PC-9 (cell line): ENCODE results near the gene ASB15. TPM values are rescaled to one million over a fixed set of nuclear protein-coding genes. Genes with fewer than 3 reads are reported as not detected.

Source experiments
- BruUV-seq: library from RNA; stranded (reverse); fragments of 400-500 nt; replicated peaks from 2 replicates; lab custom pipeline; 2021; lab: Mats Ljungman, UMichigan
- CTCF ChIA-PET: fragments of 300-600 bp; sonication (Branson Sonifier 250); formaldehyde crosslinking; loops from one replicate; lab custom pipeline; 2022; ENCODE audit warnings: antibody characterized with exemption; lab: Charles Lee
- POLR2A ChIA-PET: fragments of 300-600 bp; sonication (Branson Sonifier 250); formaldehyde crosslinking; loops from one replicate; lab custom pipeline; 2022; ENCODE audit warnings: antibody characterized with exemption; ENCODE audit not compliant: unreplicated experiment; lab: Charles Lee
- DNase-seq, 2 experiments: peaks; one replicate each; pipeline versions ENCODE4 v3.0.0 to v3.0.0-alpha.2; 2015 to 2022; ENCODE audit warnings: mixed read lengths in 1 of 2
- H2AFZ ChIP-seq: fragments of 200-600 bp; sonication (generic); 2 replicates; pipeline ENCODE4 v1.8.1; 2017; ENCODE audit warnings: antibody characterized with exemption
- H3F3A ChIP-seq: fragments of 200-600 bp; sonication (generic); 2 replicates; pipeline ENCODE4 v1.8.1; 2017; ENCODE audit warnings: antibody characterized with exemption, mild to moderate bottlenecking, low read depth; ENCODE audit not compliant: insufficient read depth
- H3K27ac ChIP-seq: fragments of 200-600 bp; sonication (generic); 2 replicates; pipeline ENCODE4 v1.6.1; 2016; ENCODE audit warnings: mixed run types
- H3K27me3 ChIP-seq: fragments of 200-600 bp; sonication (generic); 2 replicates; pipeline ENCODE4 v1.6.1; 2016; ENCODE audit warnings: low read depth, mixed run types; ENCODE audit not compliant: insufficient read depth
- H3K36me3 ChIP-seq: fragments of 200-600 bp; sonication (generic); 2 replicates; pipeline ENCODE4 v1.6.1; 2016; ENCODE audit warnings: low read depth, mixed run types
- H3K4me1 ChIP-seq: fragments of 200-600 bp; sonication (generic); replicated peaks from 2 replicates; pipeline ENCODE4 v1.6.1; 2016; ENCODE audit warnings: mixed run types; ENCODE audit not compliant: insufficient read depth
- H3K4me2 ChIP-seq: fragments of 200-600 bp; sonication (generic); 2 replicates; pipeline ENCODE4 v1.6.1; 2017; ENCODE audit warnings: mixed run types
- H3K4me3 ChIP-seq: fragments of 200-600 bp; sonication (generic); 2 replicates; pipeline ENCODE4 v1.6.1; 2016; ENCODE audit warnings: mixed run types
- H3K79me2 ChIP-seq: fragments of 200-600 bp; sonication (generic); 2 replicates; pipeline ENCODE4 v1.6.1; 2017; ENCODE audit warnings: low read depth, mixed run types
- H3K9me2 ChIP-seq: fragments of 200-600 bp; sonication (generic); 2 replicates; pipeline ENCODE4 v1.8.1; 2017; ENCODE audit warnings: mild to moderate bottlenecking; ENCODE audit not compliant: insufficient read depth
- H3K9me3 ChIP-seq: fragments of 200-600 bp; sonication (generic); 2 replicates; pipeline ENCODE4 v1.8.1; 2016; ENCODE audit warnings: low read depth; ENCODE audit not compliant: insufficient read depth
- H4K20me1 ChIP-seq: fragments of 200-600 bp; sonication (generic); 2 replicates; pipeline ENCODE4 v1.8.1; 2017; ENCODE audit not compliant: insufficient read depth
- EZH2 ChIP-seq: fragments of 200-600 bp; sonication (generic); IDR thresholded peaks from 2 replicates; pipeline ENCODE4 v1.8.0; 2017; ENCODE audit warnings: antibody characterized with exemption, low read depth
- intact Hi-C: fragments of 100-400 bp; cut with micrococcal nuclease; formaldehyde crosslinking; loops from one replicate; pipeline ENCODE4 v1.10.0; 2022; ENCODE audit not compliant: unreplicated experiment
- total RNA-seq: library from RNA; stranded (reverse); gene quantifications from 2 replicates; pipeline ENCODE4 v1.2.3, GENCODE V29; 2021
- TF ChIP-seq, protein P1 (sequence below): fragments of 200-600 bp; sonication (generic); conservative IDR thresholded peaks from 2 replicates; pipeline ENCODE4 v1.6.1; 2017; ENCODE audit warnings: mixed run types, antibody characterized with exemption, mild to moderate bottlenecking, moderate library complexity

ASB15 gene
- total RNA-seq, 1 experiment from 2014 or later, result not detected

DNA sequence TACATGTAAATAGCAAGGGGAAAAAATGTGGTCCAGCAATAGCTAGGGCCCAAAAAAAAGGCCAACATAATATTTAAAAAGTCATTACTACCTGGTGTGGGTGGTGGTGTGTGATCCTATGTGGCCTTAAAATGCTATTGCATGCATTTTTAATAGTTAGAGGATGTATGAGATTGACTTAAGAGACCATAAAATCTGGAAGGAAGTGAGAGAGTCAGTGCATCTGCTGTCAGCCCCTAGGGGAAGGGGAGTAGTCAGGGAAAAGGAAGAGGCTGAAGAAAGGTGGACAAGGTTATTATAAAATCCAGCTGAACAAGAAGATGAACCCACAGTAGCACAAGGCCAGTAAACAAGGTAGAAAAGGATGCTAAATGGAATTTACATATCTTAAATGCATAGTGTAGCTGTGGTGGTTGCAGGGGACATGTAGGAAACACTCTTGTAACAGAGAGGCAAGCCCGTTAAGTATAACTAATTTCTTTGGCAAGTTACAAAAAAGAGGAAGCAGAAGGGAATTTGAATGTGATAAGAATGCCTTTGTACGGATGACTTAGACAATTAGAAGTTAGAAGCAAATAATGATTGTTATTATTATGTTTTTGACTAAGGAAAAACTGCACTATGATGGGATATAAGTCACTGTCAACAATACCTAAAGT, 32.1 kb upstream of the ASB15 start:
- CTCF ChIA-PET, result no interaction called here
- intact Hi-C loops, result loop anchor here (10.0 kb wide), 1 partner anchor 225 kb away; no protein-coding TSS in a partner anchor
- no peak overlapping the region for H2AFZ ChIP-seq
- H3K9me2 ChIP-seq, result no peaks in the 10 kb centered on the region
- H3F3A ChIP-seq, result no peaks in the 10 kb centered on the region
- H3K4me1 ChIP-seq, result no peaks in the 10 kb centered on the region; the same call in 1 of the 2 replicates
- no peak overlapping the region for H3K27ac ChIP-seq
- no peaks in the 10 kb centered on the region for H3K36me3 ChIP-seq
- TF ChIP-seq EZH2, result no peak
- TF ChIP-seq, protein P1, sequence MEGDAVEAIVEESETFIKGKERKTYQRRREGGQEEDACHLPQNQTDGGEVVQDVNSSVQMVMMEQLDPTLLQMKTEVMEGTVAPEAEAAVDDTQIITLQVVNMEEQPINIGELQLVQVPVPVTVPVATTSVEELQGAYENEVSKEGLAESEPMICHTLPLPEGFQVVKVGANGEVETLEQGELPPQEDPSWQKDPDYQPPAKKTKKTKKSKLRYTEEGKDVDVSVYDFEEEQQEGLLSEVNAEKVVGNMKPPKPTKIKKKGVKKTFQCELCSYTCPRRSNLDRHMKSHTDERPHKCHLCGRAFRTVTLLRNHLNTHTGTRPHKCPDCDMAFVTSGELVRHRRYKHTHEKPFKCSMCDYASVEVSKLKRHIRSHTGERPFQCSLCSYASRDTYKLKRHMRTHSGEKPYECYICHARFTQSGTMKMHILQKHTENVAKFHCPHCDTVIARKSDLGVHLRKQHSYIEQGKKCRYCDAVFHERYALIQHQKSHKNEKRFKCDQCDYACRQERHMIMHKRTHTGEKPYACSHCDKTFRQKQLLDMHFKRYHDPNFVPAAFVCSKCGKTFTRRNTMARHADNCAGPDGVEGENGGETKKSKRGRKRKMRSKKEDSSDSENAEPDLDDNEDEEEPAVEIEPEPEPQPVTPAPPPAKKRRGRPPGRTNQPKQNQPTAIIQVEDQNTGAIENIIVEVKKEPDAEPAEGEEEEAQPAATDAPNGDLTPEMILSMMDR, result no peak
- H3K4me2 ChIP-seq, result no peak overlapping the region
- no peaks in the 10 kb centered on the region for H4K20me1 ChIP-seq
- BruUV-seq, result no TSS peak
- no peak for DNase-seq
- POLR2A ChIA-PET, result no interaction called here
- H3K9me3 ChIP-seq, result no peaks in the 10 kb centered on the region
- H3K4me3 ChIP-seq, result no peak overlapping the region
- H3K79me2 ChIP-seq, result no peaks in the 10 kb centered on the region
- H3K27me3 ChIP-seq, result no peaks in the 10 kb centered on the region

DNA sequence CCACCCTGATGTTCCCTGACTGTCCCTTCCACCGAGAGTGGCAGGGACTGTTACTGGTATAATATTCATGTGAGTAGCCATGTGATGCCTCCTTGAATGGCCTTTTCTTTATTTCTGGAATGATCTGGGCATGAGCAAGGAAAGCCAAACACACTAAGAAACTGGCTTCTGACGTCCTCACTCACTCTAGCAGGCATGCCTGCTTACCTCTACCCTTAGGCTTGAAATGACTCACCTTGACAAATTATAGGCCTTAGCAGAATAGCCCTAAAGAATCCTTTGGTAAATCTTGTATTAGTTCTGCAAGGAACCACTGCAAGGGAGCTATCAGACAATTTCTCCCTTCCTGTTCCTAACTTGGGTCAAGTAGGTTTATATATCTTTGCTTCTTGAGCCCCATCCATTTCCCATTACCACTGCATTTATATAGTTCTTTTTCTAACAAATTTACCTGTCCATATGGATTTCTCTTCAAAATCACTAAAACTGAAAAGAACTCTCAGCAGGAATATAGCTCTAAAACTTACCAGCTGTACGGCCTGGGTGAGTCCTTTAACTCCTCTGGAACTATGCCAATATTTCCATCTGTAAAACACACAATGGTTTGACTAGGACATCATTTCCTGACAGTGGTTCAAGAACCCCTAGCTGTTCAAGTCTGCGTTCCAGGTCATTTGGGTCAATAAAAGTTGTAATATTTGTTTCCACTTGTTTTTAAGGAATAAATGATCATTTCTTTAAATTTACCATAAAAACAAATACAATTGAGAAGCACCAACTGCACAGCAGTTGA, 31.0 kb upstream of the ASB15 start:
- TF ChIP-seq, protein P1, result no peak
- TF ChIP-seq EZH2, result no peak
- Histone ChIP-seq H2AFZ (no peak overlapping the region), H3K4me1 (no peaks in the 10 kb centered on the region; the same call in 1 of the 2 replicates), H3K27ac (no peak overlapping the region), H3F3A (no peaks in the 10 kb centered on the region), H4K20me1 (no peaks in the 10 kb centered on the region), H3K79me2 (no peaks in the 10 kb centered on the region), H3K9me3 (no peaks in the 10 kb centered on the region), H3K4me2 (no peak overlapping the region), H3K27me3 (no peaks in the 10 kb centered on the region), H3K4me3 (no peak overlapping the region), H3K9me2 (no peaks in the 10 kb centered on the region), H3K36me3 (no peaks in the 10 kb centered on the region)
- ChIA-PET CTCF (interaction anchor here (0.6 kb wide), 1 partner anchor 20 kb away, joined by 3 read pairs; no protein-coding TSS in a partner anchor), POLR2A (no interaction called here)
- peak in 1 of 2 experiments; percentile 43 for DNase-seq
- intact Hi-C loops, result loop anchor here (10.0 kb wide), 1 partner anchor 224 kb away; no protein-coding TSS in a partner anchor
- no TSS peak for BruUV-seq

DNA sequence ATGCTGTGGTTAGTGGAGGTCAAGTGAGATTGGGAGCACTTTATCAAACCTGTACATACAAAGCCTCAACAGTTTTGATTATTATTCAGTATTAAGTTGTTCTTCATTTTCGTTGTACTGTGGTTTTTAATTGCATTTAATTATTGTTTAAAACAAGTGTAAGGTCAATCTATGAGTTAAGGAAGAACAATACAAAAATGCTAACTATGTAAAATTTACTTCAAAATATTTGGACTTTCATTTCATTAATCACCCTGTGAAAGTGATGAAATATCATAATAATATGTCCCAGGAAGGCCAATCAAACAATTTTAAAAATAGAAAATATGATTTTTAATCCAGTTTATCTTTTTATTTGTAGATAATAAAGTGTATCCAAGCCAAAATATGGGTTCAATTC, 30.4 kb upstream of the ASB15 start:
- no peak for TF ChIP-seq EZH2
- TF ChIP-seq, protein P1, result no peak
- Histone ChIP-seq H3K4me1 (no peaks in the 10 kb centered on the region; the same call in 1 of the 2 replicates), H3K27me3 (no peaks in the 10 kb centered on the region), H3K9me3 (no peaks in the 10 kb centered on the region), H3K79me2 (no peaks in the 10 kb centered on the region), H2AFZ (no peak overlapping the region), H3K36me3 (no peaks in the 10 kb centered on the region), H3K4me3 (no peak overlapping the region), H3F3A (no peaks in the 10 kb centered on the region), H3K4me2 (no peak overlapping the region), H3K9me2 (no peaks in the 10 kb centered on the region), H4K20me1 (no peaks in the 10 kb centered on the region), H3K27ac (no peak overlapping the region)
- DNase-seq, result no peak
- CTCF ChIA-PET, result no interaction called here
- intact Hi-C loops, result loop anchor here (10.0 kb wide), 1 partner anchor 224 kb away; no protein-coding TSS in a partner anchor
- POLR2A ChIA-PET, result no interaction called here
- BruUV-seq, result no TSS peak
